GM18951 (cell line): Measurements from ENCODE around the gene GABRD.

Experiments used
- POLR2A ChIP-seq: IDR thresholded peaks from 4 replicates; pipeline ENCODE4 v1.6.1; 2011; ENCODE audit warnings: mild to moderate bottlenecking; ENCODE audit not compliant: insufficient read length, insufficient read depth; ENCODE audit errors: extremely low read depth
- in situ Hi-C: fragments of 300-500 bp; cut with MboI; formaldehyde crosslinking; loops from one replicate; pipeline ENCODE4 v1.12.0; 2022; ENCODE audit warnings: low sequenced_read_pairs, mixed read lengths, inconsistent platforms; ENCODE audit not compliant: unreplicated experiment

GABRD gene

GRCh38 chr1:1990222-1990621 lies 28.9 kb upstream of the GABRD start:
- in situ Hi-C loops, result no loop called here
- no peak for TF ChIP-seq POLR2A

GRCh38 chr1:1994536-1994935 lies 24.6 kb upstream of the GABRD start:
- TF ChIP-seq POLR2A, result no peak
- in situ Hi-C loops, result no loop called here

DNA sequence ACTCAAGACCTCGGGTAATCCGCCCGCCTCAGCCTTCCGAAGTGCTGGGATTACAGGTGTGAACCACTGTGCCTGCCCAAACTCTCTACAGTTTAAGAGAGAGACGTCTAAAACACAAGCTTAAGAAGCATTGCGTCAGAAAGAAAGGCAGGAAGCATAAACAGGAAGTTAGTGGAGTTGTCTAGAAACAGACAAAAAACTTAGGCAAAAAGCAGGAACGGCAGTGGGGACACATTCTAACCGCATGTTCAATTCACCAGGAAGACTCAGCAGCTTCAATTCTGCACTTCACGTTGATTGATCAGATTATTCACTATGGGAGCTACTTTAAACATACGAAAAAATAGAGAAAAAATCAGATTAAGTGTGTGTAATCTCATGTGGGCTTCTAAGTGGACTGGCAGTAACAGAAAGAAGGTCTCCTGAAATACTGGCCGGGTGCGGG lies 22.9 kb upstream of the GABRD start:
- in situ Hi-C loops, result no loop called here

DNA sequence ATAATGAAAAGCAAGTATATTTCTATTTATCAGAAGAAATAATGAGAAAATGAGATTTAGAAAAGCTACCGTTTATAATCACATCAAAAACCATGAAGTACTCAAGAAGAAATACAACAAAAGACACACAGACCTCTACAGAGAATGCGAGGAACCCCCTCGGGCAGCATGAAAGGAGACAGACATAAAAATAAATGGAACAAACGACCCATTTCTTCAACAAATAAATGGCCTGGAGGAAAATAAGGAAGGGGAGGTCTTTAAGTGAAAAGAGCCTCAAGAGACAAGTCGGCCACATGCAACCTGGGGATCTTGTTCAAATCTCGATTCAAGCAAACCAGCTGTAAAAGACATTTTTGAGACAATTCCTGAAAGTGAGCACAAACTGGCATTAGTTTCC lies 21.6 kb upstream of the GABRD start:
- in situ Hi-C loops, result no loop called here
- TF ChIP-seq POLR2A, result no peak

More for the DNA sequence above, 22.9 kb upstream of the GABRD start:
- TF ChIP-seq POLR2A, result no peak

DNA sequence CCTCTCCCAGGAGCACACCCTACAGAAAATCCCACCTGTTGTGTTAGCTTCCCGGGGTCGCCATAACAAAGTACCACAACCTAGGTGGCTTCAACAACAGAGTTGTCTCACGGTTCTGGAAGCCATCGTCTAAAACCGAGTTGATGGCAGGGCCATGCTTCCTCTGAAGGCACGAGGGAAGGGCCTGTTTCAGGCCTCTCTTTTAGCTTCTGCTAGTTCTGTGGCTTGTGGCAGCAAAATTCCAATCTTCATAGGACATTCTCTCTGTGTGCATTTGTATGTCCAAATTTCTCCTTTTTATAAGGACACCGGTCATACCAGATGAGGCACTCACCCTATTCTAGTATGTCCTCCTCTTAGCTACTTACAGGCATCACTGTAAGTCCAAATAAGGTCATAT lies 18.7 kb upstream of the GABRD start:
- TF ChIP-seq POLR2A, result no peak
- in situ Hi-C loops, result no loop called here

DNA sequence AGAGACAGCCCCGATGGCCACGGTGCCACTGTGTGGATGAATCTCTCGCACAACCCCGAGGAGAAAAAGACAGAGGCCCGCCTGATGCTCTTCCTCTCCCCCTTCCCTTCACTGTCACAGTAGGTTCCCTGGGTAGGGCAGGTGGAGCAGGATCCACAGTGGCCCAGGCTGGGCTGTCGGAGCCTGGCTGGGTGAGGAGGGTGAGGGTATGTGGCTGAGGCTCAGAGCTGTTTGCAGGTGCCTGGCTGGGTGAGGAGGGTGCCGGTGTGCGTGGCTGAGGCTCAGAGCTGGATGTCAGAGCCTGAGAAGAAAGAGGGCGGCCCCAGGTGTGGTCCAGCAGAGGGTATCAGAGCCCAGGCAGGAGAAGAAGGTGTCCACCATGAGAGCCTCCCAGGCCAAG lies 18.3 kb upstream of the GABRD start:
- TF ChIP-seq POLR2A, result no peak
- in situ Hi-C loops, result no loop called here

GRCh38 chr1:2001773-2002411 lies 17.3 kb upstream of the GABRD start:
- TF ChIP-seq POLR2A, result no peak
- in situ Hi-C loops, result no loop called here

DNA sequence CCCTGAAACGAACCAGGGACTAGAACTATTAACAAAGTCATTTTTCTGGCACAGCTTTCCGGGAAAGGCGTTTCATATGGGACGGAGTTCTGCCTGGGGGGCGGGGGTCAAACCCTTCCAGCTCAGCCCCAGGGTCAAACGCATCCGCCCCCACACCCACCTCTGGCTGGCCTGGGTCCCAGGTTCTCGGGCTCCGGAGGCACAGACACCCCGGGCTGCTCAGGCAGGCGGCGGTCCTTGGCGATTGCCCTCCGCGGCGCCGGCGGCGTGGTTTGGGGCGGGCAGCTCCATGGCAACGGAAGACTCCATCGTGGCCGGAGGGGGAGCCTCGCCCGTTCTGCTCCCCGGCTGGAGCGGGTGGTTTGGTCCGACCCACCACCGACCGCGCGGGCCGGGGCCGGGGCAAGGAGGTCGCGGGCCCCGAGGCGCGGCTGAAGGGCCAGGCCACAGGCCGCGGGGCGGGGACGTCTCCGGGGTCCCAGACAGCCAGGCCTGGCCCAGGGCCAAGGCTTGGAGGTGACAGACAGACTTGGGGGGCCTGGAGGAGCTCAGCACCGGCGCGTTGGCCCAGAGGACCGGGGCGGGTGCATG lies 15.5 kb upstream of the GABRD start, which contains the start of gene CFAP74:
TSS of gene CFAP74 (minus strand) at position 246 of the 591 bp plus-strand sequence. CDS start 12,830 bp downstream, outside the sequence.
- no peak for TF ChIP-seq POLR2A
- in situ Hi-C loops, result no loop called here

DNA sequence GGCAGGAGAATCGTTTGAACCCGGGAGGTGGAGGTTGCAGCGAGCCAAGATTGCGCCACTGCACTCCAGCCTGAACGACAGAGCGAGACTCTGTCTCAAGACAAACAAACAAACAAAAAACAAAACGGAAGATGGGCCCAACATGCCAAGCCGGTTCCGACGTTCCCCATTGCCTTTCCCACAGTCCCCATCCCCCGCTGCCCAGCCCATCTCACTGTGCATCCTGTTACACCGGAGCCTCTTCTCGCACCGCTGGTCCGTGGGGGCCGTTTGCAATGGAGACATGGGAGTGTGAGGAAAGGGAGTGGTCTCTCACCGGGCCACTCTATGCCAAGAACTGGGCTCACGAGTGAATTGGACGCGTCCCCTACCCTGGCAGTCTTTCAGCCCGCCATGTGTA lies 14.3 kb upstream of the GABRD start:
- in situ Hi-C loops, result no loop called here
- no peak for TF ChIP-seq POLR2A

DNA sequence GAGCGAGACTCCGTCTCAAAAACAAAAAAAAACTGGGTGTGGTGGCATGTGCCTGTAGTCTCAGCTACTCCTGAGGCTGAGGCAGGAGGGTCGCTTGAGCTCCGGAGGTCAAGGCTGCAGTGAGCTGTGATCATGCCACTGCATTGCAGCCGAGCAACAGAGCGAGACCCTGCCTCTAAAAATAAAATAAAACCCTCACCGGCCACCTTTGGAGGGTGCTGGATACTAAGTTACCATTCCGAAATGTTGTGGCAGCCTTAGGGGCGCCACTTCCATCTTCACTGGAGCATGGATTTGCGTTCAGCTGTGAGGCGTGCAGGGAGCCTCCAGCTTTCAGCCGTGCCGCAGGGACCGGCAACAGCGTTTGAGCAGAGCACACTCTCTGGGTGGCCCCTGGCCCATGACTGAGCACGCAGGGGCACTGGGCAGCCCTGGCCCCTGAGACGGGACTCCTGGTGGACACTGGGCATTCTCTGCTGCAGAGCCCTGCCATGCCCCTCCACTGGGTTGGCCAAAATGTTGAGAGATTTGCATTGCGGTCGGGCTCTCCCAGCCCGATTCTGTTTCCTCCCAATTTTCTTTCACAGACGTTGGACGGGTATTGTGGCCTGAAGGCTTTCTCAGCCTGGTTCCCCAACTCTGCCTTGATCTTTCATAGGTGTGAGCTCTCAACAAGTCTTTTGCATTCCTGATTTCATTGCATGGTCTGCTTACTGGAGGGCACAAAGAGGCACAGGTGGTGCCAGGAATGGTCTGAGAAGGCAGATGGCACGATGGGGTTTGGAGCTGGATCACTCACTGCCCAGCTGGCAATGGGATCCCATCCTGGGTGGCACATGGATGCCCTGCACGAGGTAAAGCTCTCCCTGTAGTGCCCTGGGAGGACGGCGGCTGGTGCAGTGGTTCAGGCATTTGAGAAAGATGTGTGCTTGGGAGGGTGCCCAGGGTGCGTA lies 9.8 kb upstream of the GABRD start:
- in situ Hi-C loops, result no loop called here
- no peak for TF ChIP-seq POLR2A

DNA sequence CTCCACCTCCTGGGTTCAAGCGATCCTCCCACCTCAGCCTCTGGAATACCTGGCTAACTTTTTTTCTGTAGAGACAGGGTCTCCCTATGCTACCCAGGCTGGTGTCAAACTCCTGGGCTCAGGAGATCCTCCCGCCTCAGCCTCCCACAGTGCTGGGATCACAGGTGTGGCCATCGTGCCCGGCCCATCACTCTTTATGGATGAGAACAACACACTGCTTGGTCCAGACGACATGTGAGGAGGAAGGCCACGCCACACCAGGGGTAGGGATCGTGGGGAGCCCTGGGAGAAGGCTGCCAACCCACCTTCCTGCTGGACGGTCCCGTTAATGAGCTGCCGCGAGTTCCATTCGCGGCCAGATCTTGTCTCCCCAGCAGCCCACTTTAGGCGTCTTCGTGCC lies 5.0 kb upstream of the GABRD start:
- no peak for TF ChIP-seq POLR2A
- in situ Hi-C loops, result no loop called here

DNA sequence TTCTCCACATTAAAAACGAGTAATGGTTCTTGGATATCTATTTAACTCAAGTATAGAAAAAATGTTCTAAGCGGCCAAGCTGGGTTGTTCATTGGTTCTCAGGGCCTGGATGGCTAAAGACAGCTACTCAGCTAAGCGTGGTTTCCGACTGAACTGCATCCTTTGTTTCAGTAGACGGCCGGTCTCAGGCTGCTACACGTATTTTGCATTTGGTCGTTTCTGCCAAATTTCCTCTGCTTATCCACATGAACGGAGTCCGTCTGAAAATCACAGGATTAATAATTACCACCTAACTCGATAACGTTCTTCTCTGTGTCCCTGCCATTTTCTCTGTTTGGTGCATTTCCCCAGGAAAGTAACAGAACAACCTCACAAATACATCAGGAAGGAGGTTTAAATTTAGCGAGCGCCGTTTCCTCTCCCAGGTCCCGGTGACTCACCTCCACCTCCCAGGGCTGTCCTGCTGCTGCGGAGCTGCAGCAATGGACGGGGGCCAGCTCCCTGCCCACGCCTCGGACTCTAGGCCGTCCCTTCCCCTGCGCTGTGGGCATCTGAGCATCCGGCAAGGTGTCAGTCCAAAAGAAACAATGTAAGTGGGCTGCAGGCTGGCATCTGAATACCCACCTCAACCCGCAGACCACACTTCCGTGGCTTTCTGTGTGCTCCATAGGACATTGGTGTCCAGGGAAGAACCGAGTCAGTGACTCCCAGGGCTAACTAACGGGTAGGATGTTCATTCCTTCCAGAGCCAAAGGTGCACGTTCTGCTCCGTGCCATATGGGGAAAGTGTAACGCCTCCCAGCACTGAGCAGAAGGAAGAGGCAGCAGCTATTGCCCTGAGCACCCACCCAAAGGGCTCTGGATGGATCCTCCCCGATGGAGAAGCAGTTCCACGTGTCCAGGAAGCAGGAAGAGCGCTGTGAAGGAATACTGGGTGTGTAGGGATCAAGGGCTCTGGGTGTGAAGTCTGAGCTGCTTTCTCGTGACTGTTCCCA lies 4.1 kb upstream of the GABRD start:
- in situ Hi-C loops, result no loop called here
- no peak for TF ChIP-seq POLR2A

DNA sequence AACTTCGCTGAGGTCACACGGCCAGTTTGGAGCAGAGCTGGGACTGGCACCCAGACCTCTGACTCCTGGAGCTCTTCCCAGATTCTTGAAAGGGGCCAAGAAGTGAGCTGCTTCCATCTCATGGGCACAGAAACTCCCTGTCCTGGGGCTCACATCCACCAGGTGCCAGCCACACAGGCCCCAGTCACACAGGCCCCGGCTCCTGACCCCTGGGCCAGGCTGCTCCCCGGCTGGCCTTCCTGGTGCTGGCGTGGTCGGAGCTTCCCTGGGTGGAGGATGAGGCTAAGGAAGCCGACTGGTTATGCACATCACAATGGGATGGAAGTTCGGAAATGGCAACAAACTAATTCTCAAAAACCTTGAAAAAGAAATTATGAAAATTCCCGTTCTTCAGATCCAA lies 3.0 kb upstream of the GABRD start:
- in situ Hi-C loops, result no loop called here
- TF ChIP-seq POLR2A, result no peak
